Adrenal gland (tissue), 12 donors: Measurements from ENCODE around the gene HOXD9. TPM values are rescaled to one million over a fixed set of nuclear protein-coding genes. Genes with fewer than 3 reads are reported as not detected.

ENCODE experiments used
- DNase-seq, 7 donors: peaks; one replicate each; pipeline ENCODE4 v3.0.0-alpha.2; 2019 to 2020
- H3K27ac ChIP-seq, 5 donors: fragments of 200-600 bp; sonication (generic) in 4 of 5; 1 replicate in 3 of 5; 2 replicates in 2 of 5; pipeline versions ENCODE4 v1.5.1 to v1.8.0; 2016 to 2020; ENCODE audit warnings: mild to moderate bottlenecking in 1 of 5
- H3K27me3 ChIP-seq: fragments of 200-600 bp; 2 replicates; pipeline ENCODE4 v1.8.0; 2021
- H3K36me3 ChIP-seq, 2 donors: fragments of 200-600 bp; replicated peaks in 1 of 2; 1 replicate in 1 of 2; 2 replicates in 1 of 2; pipeline versions ENCODE4 v1.5.1 to v1.8.0; 2018 to 2022
- H3K4me1 ChIP-seq, 2 donors: fragments of 200-600 bp; replicated peaks in 1 of 2; 1 replicate in 1 of 2; 2 replicates in 1 of 2; pipeline versions ENCODE4 v1.5.1 to v1.8.0; 2018 to 2021
- H3K4me3 ChIP-seq, 4 donors: fragments of 200-600 bp; sonication (generic) in 3 of 4; one replicate each; pipeline ENCODE4 v1.5.1; 2016 to 2018
- H3K9me3 ChIP-seq, 3 donors: fragments of 200-600 bp; sonication (generic) in 1 of 3; replicated peaks in 1 of 3; 1 replicate in 2 of 3; 2 replicates in 1 of 3; pipeline versions ENCODE4 v1.5.1 to v1.8.0; 2016 to 2021
- CTCF ChIP-seq, 6 experiments: fragments of 450-650 bp in 4 of 6; fragments of 200-600 bp in 2 of 6; sonication (generic) in 1 of 6; IDR thresholded peaks; 1 replicate in 5 of 6; 2 replicates in 1 of 6; pipeline versions ENCODE4 v1.5.1 to v1.8.0; 2016 to 2021; ENCODE audit warnings: antibody characterized with exemption in 6 of 6, mild to moderate bottlenecking in 2 of 6, moderate library complexity in 1 of 6
- POLR2A ChIP-seq, 2 donors: fragments of 450-650 bp; IDR thresholded peaks; one replicate each; pipeline ENCODE4 v1.6.1; 2017; ENCODE audit warnings: antibody characterized with exemption in 2 of 2, mild to moderate bottlenecking in 2 of 2, moderate library complexity in 1 of 2
- WGBS, 4 donors: extraction: QIAGEN DNeasy Blood & Tissue Kit in 2 of 4; methylation state at CpG; one replicate each; pipeline versions ENCODE4 v1.1.5 to v1.1.7; 2013 to 2017; 5-methylcytosine and 5-hydroxymethylcytosine counted together
- intact Hi-C, 2 donors: fragments of 100-400 bp; cut with DNase I; formaldehyde crosslinking; loops; one replicate each; pipeline versions ENCODE4 v1.14.1 to v1.15.0; 2022 to 2023
- polyA plus RNA-seq, 3 donors: library from polyadenylated mRNA; stranded (reverse); fragments of 200-250 nt in 2 of 3; fragments of 350-450 nt in 1 of 3; fragmentation: Illumina TruSeq in 1 of 3; extraction: RNeasy Lipid Tissue Mini Kit (QIAGEN cat#74804) in 1 of 3; gene quantifications; one replicate each; pipeline ENCODE4 v1.2.3, GENCODE V29; 2013 to 2014
- total RNA-seq, 9 donors: library from RNA; depleted of rRNA in 4 of 9; stranded (reverse); fragments of >200 nt in 4 of 9; fragments of 120-200 nt in 1 of 9; fragmentation: NEBNext Ultra II Directional in 1 of 9; extraction: Animal tissue kit (Norgen Biotek cat#: 25700) in 1 of 9; gene quantifications; one replicate each; pipeline versions ENCODE4 v1.1.0 to v1.2.4, GENCODE V29; 2013 to 2023
- donor health status: healthy with polysubstance abuse.
- donor health status: Bipolar disorder and iron deficiency.
- donor health status: DM: yes; HTN: yes; CAD: no.
- donor health status: DM: no; HTN: no; CAD: no.
- donor health status: DM: no; HTN: no; CAD: no.
- donor health status: DM: yes; HTN: yes; CAD: no.

Gene HOXD9
- total and polyA plus RNA-seq, 12 donors: 2.4 to 35.6 (median 7.5) TPM

DNA sequence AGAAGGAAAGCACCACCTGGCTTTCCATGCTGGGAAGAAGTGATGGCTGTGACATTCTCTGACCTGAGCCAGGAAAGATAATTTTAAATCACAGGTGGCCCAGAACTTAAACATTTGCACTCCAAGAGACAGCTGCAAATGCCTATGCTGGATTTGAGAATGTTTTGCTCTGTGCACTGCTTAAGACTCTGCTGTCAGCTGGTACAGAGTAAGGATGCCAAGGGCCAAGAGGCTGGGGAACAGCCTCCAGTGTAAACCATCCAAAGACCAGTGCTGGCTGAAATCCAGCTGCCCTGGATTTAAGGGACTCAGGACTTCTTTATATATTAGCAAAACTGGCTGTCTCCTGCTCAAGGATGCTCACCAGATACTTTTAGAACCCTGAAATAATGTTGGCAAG lies 10.9 kb downstream of the HOXD9 start:
- H3K4me3 ChIP-seq: no peak overlapping the region
- H3K27ac ChIP-seq: peak overlapping the region in 3 of 5 donors; percentile 65 to 97 (median 89)
- H3K36me3 ChIP-seq: peaks cover 0 to 2% of the 10 kb centered on the region in 2 donors
- TF ChIP-seq CTCF (IDR thresholded peaks at IDR 0.05) (no peak), POLR2A (IDR thresholded peaks at IDR 0.05) (no peak)
- H3K4me1 ChIP-seq: peaks cover 21 to 39% of the 10 kb centered on the region in 2 donors
- H3K27me3 ChIP-seq: no peaks in the 10 kb centered on the region
- peak in 2 of 7 donors; percentile 27 to 57 for DNase-seq
- intact Hi-C loops: no loop called here
- no peaks in the 10 kb centered on the region for H3K9me3 ChIP-seq

GRCh38 chr2:176134035-176134434 lies 11.5 kb downstream of the HOXD9 start:
- peaks cover 0 to 2% of the 10 kb centered on the region in 2 donors for H3K36me3 ChIP-seq
- DNase-seq: peak in 2 of 7 donors; percentile 15 to 42
- no peaks in the 10 kb centered on the region for H3K9me3 ChIP-seq
- no peak for TF ChIP-seq POLR2A (IDR thresholded peaks at IDR 0.05)
- no peak for TF ChIP-seq CTCF (IDR thresholded peaks at IDR 0.05)
- H3K27ac ChIP-seq: peak overlapping the region in 3 of 5 donors; percentile 94 to 97 (median 97)
- H3K4me1 ChIP-seq: peaks cover 25 to 43% of the 10 kb centered on the region in 2 donors
- H3K4me3 ChIP-seq: no peak overlapping the region
- no peaks in the 10 kb centered on the region for H3K27me3 ChIP-seq
- intact Hi-C loops: no loop called here
- WGBS, 4 donors: 72 to 82% (median 78%) methylated on average over 4 of the region's 4 CpGs

DNA sequence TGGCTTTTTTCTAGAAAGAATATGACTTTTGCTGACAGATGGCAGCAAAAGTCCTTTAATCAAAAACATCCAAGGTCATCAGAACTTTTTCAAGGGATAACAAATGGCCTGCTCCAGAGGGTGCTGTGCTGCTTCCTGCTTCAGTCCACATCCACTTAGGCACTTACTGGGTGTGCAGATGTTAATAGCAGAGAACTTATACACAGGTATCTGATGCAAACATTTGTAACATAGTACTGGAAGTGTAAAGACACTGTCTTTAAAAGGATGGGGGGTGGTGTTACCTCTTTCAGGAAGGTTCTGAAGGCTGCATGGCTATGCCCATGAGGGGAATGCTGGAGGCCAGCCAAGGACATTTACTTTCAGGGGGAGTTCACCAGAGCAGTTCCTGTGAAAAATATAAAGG lies 12.5 kb downstream of the HOXD9 start:
- TF ChIP-seq CTCF (IDR thresholded peaks at IDR 0.05) (no peak), POLR2A (IDR thresholded peaks at IDR 0.05) (peak in 1 of 2 donors; percentile 16)
- H3K36me3 ChIP-seq: peaks cover 0 to 2% of the 10 kb centered on the region in 2 donors
- H3K4me3 ChIP-seq: no peak overlapping the region
- peak in 3 of 7 donors; percentile 21 to 57 (median 27) for DNase-seq
- intact Hi-C loops: no loop called here
- peak overlapping the region in 4 of 5 donors; percentile 90 to 97 (median 96) for H3K27ac ChIP-seq
- H3K4me1 ChIP-seq: peaks cover 34 to 53% of the 10 kb centered on the region in 2 donors
- H3K9me3 ChIP-seq: no peaks in the 10 kb centered on the region
- no peaks in the 10 kb centered on the region for H3K27me3 ChIP-seq

DNA sequence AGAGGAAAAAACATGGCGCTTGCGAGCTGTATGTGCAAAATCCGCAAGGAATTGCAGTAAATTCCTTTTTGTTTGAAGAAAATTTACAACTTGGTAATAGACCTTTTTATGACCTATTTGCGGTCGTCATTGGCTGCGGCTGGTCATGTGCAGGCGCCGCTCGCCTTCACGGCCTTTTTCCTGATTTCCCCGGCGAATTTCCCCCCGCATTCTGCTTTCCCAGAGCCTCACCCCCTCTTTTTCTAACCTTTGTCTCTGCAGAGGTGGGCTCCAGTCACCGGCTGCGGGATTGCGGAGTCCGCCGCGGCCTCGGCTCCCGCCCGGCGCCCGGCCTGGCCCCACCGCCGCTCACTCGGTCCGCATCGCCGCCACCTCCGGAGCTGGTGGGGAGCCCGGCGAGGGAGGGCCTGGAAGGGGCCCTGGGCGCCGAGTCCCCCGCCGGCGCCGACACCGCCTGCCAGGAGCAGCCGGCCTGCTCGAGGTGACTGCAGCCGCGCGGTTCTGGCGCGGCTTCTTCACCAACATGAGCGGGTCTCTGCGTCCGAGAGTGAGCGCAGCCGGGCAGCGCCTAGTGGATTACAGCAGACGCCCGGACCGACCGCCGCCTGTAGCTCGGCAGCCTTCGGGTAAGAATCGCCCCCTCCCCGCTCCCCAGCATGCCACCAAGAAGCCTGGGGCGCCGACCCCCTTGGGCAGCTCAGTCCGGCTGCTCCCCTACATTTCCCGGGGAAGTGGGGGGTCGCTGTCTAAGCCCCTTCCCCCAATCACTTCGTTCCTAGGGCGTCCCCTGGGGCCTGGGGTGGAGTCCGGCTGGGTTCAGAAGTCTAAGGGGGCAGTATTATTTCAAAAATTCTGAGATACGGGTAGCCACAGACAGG lies 14.1 kb downstream of the HOXD9 start:
- Histone ChIP-seq H3K4me1 (peaks cover 34 to 60% of the 10 kb centered on the region in 2 donors), H3K9me3 (no peaks in the 10 kb centered on the region), H3K36me3 (peaks cover 0 to 2% of the 10 kb centered on the region in 2 donors), H3K27me3 (no peaks in the 10 kb centered on the region), H3K4me3 (peak overlapping the region; percentile 14 to 96 (median 32)), H3K27ac (peak overlapping the region; percentile 64 to 97 (median 94))
- DNase-seq: peak; percentile 54 to 73 (median 63)
- WGBS, 4 donors: 0 to 1% (median 1%) methylated on average over 20 to 71 of the region's 71 CpGs
- intact Hi-C loops: no loop called here
- peak; percentile 41 to 56 for TF ChIP-seq POLR2A (IDR thresholded peaks at IDR 0.05)
- no peak for TF ChIP-seq CTCF (IDR thresholded peaks at IDR 0.05)
